Islet of Langerhans (tissue), 1 donor: ENCODE results near the gene TKT.

Source experiments
- FAIRE-seq: peaks from one replicate; lab custom pipeline; 2011; peaks lifted over from hg19 to GRCh38; lab: Jason Lieb, UNC

The TKT gene

GRCh38 chr3:53224026-53224425 is 31.8 kb downstream of the TKT start:
- no peak for FAIRE-seq

GRCh38 chr3:53223541-53223966 is 32.3 kb downstream of the TKT start:
- no peak for FAIRE-seq

GRCh38 chr3:53223025-53223424 is 32.8 kb downstream of the TKT start:
- no peak for FAIRE-seq

- FAIRE-seq = no peak
Observed at GRCh38 chr3:53222183-53222901, 33.5 kb downstream of the TKT start.

- no peak for FAIRE-seq
Observed at GRCh38 chr3:53221827-53222182, 34.0 kb downstream of the TKT start.

GRCh38 chr3:53221345-53221744 is 34.5 kb downstream of the TKT start:
- no peak for FAIRE-seq

- no peak for FAIRE-seq
Observed at GRCh38 chr3:53219895-53220483, 35.8 kb downstream of the TKT start.

- FAIRE-seq = no peak
Observed at GRCh38 chr3:53218131-53218530, 37.7 kb downstream of the TKT start.

- no peak for FAIRE-seq
Observed at GRCh38 chr3:53217175-53217574, 38.6 kb downstream of the TKT start.

GRCh38 chr3:53216723-53217122 is 39.1 kb downstream of the TKT start:
- FAIRE-seq = no peak

GRCh38 chr3:53215816-53216215 is 40.0 kb downstream of the TKT start:
- FAIRE-seq = no peak

GRCh38 chr3:53213276-53213675 is 42.5 kb downstream of the TKT start:
- FAIRE-seq = no peak

GRCh38 chr3:53211706-53212702 is 43.8 kb downstream of the TKT start:
- FAIRE-seq = no peak

GRCh38 chr3:53202331-53203015 is 53.3 kb downstream of the TKT start:
- no peak for FAIRE-seq

GRCh38 chr3:53200501-53201498 is 55.0 kb downstream of the TKT start:
- FAIRE-seq = no peak

- FAIRE-seq = no peak
Observed at GRCh38 chr3:53199834-53200233, 56.0 kb downstream of the TKT start.

- no peak for FAIRE-seq
Observed at GRCh38 chr3:53198996-53199395, 56.8 kb downstream of the TKT start.

- FAIRE-seq = no peak
Observed at GRCh38 chr3:53198256-53198977, 57.4 kb downstream of the TKT start.

- no peak for FAIRE-seq
Observed at GRCh38 chr3:53196575-53197407, 59.0 kb downstream of the TKT start.
